PC-3 (cell line): ENCODE results near the gene NFKBIL1. TPM values are rescaled to one million over a fixed set of nuclear protein-coding genes. Genes with fewer than 3 reads are reported as not detected.
"Not testable (repeated sequence)": the region's sequence is repeated elsewhere in the genome, so short reads cannot be mapped to it uniquely, and the experiment has no call there.

Experiments used
- ATAC-seq: fragments of 200-7000 bp; cut with Tn5 transposase; 2 replicates; pipeline ENCODE4 v1.9.1; 2020; ENCODE audit warnings: mild to moderate bottlenecking, moderate library complexity
- Bru-seq: library from RNA; stranded (reverse); fragments of 400-500 nt; gene quantifications from one replicate; lab custom pipeline; 2021; lab: Mats Ljungman, UMichigan
- BruChase-seq, 2 experiments: library from RNA; stranded (reverse); fragments of 400-500 nt; gene quantifications; one replicate each; lab custom pipeline; 2021; lab: Mats Ljungman, UMichigan
- BruUV-seq: library from RNA; stranded (reverse); fragments of 400-500 nt; replicated peaks from 2 replicates; lab custom pipeline; 2021; lab: Mats Ljungman, UMichigan
- CTCF ChIA-PET: fragments of 300-600 bp; sonication (Branson Sonifier 250); formaldehyde crosslinking; loops from one replicate; lab custom pipeline; 2022; ENCODE audit warnings: antibody characterized with exemption; lab: Charles Lee
- POLR2A ChIA-PET: fragments of 300-600 bp; sonication (Branson Sonifier 250); formaldehyde crosslinking; loops from one replicate; lab custom pipeline; 2022; ENCODE audit warnings: antibody characterized with exemption; ENCODE audit not compliant: unreplicated experiment; lab: Charles Lee
- DNase-seq: peaks from one replicate; pipeline ENCODE4 v3.0.0-alpha.2; 2015
- H2AFZ ChIP-seq: fragments of 300-600 bp; sonication (generic); 2 replicates; pipeline ENCODE4 v1.6.0; 2016; ENCODE audit warnings: antibody characterized with exemption, low read length
- H3F3A ChIP-seq: fragments of 300-600 bp; sonication (generic); one replicate; pipeline ENCODE4 v1.6.0; 2017; ENCODE audit warnings: antibody characterized with exemption, low read length, control low read depth, mild to moderate bottlenecking; ENCODE audit not compliant: unreplicated experiment
- H3K27ac ChIP-seq: fragments of 300-600 bp; sonication (generic); 2 replicates; pipeline ENCODE4 v1.5.1; 2016; ENCODE audit warnings: mild to moderate bottlenecking, low read length
- H3K27me3 ChIP-seq: fragments of 300-600 bp; sonication (generic); 2 replicates; pipeline ENCODE4 v1.6.1; 2016; ENCODE audit warnings: low read length, mixed read lengths
- H3K36me3 ChIP-seq: fragments of 300-600 bp; sonication (generic); 2 replicates; pipeline ENCODE4 v1.6.1; 2016; ENCODE audit warnings: low read depth, mixed run types, low read length, mixed read lengths
- H3K4me1 ChIP-seq: fragments of 300-600 bp; sonication (generic); 2 replicates; pipeline ENCODE4 v1.5.1; 2016; ENCODE audit warnings: low read length; ENCODE audit not compliant: insufficient read depth
- H3K4me2 ChIP-seq: fragments of 300-600 bp; sonication (generic); 2 replicates; pipeline ENCODE4 v1.6.0; 2016; ENCODE audit warnings: low read length
- H3K4me3 ChIP-seq: fragments of 300-600 bp; sonication (generic); 2 replicates; pipeline ENCODE4 v1.5.1; 2016; ENCODE audit warnings: mild to moderate bottlenecking, low read length, mixed read lengths
- H3K79me2 ChIP-seq: fragments of 300-600 bp; sonication (generic); 2 replicates; pipeline ENCODE4 v1.6.1; 2017; ENCODE audit warnings: low read length, mixed read lengths
- H3K9ac ChIP-seq: fragments of 300-600 bp; sonication (generic); 2 replicates; pipeline ENCODE4 v1.6.0; 2016; ENCODE audit warnings: mild to moderate bottlenecking, low read length
- H3K9me2 ChIP-seq: fragments of 300-600 bp; sonication (generic); replicated peaks from 2 replicates; pipeline ENCODE4 v1.6.1; 2016; ENCODE audit warnings: mixed run types, low read length, mixed read lengths
- H3K9me3 ChIP-seq: fragments of 300-600 bp; sonication (generic); 2 replicates; pipeline ENCODE4 v1.6.1; 2016; ENCODE audit warnings: low read length, mixed read lengths
- H4K20me1 ChIP-seq: fragments of 300-600 bp; sonication (generic); 2 replicates; pipeline ENCODE4 v1.6.1; 2016; ENCODE audit warnings: low read length, mixed read lengths
- EZH2 ChIP-seq: fragments of 300-600 bp; sonication (generic); IDR thresholded peaks from one replicate; pipeline ENCODE4 v1.6.1; 2017; ENCODE audit warnings: antibody characterized with exemption, mild to moderate bottlenecking, low read length; ENCODE audit not compliant: unreplicated experiment
- EZH2phosphoT487 ChIP-seq: fragments of 300-600 bp; sonication (generic); IDR thresholded peaks from 2 replicates; pipeline ENCODE4 v1.6.1; 2018; ENCODE audit warnings: mild to moderate bottlenecking, antibody characterized with exemption, low read length, borderline replicate concordance
- intact Hi-C: fragments of 100-400 bp; cut with micrococcal nuclease; formaldehyde crosslinking; loops from 2 replicates; pipeline ENCODE4 v1.9.0; 2023
- long read RNA-seq: library from polyadenylated mRNA; unstranded; transcript quantifications from one replicate; pipeline ENCODE4 v2.0.0, GENCODE V29; 2021; ENCODE audit not compliant: unreplicated experiment
- total RNA-seq: library from RNA; depleted of rRNA; stranded (reverse); fragments of >200 nt; gene quantifications from 2 replicates; pipeline ENCODE4 v1.2.3, GENCODE V29; 2014; rRNA removed
- TF ChIP-seq, protein P1 (sequence below): fragments of 300-600 bp; sonication (generic); conservative IDR thresholded peaks from 2 replicates; pipeline ENCODE4 v1.5.1; 2017; ENCODE audit warnings: antibody characterized with exemption, low read depth, mild to moderate bottlenecking, low read length

The NFKBIL1 gene
- total RNA-seq = 38.2 and 46.9 TPM in 2 replicates
- Bru-seq, nascent RNA = percentile 74 among the genes with signal in this experiment
- percentile 80 among the genes with signal in this experiment for BruChase-seq, experiment 1, labeled RNA remaining after a 6-hour chase
- percentile 79 among the genes with signal in this experiment for BruChase-seq, experiment 2, labeled RNA remaining after a 2-hour chase
- long read RNA-seq, transcript NFKBIL1-203 (4 exons, 1,478 nt) = major isoform, 37 of 65 reads
- long read RNA-seq, partial matches to known transcripts = 19 of 65 reads
- long read RNA-seq, other reads (novel, unspliced or antisense) = 3 of 65 reads

- Histone ChIP-seq H3K79me2 (peaks cover 33% of the 10 kb centered on the region), H3K27ac (peak within 1 kb of the TSS; percentile 41), H3K27me3 (no peaks in the 10 kb centered on the region), H3K9ac (peak within 1 kb of the TSS; percentile 97), H3K4me2 (peak within 1 kb of the TSS; percentile 96), H3K4me1 (peaks cover 20% of the 10 kb centered on the region), H4K20me1 (no peaks in the 10 kb centered on the region), H3K4me3 (peak within 1 kb of the TSS; percentile 76), H2AFZ (peak within 1 kb of the TSS; percentile 82), H3K9me3 (no peaks in the 10 kb centered on the region), H3K36me3 (peaks cover 8% of the 10 kb centered on the region; the same call in 1 of the 2 replicates), H3K9me2 (no peaks in the 10 kb centered on the region), H3F3A (no peaks in the 10 kb centered on the region)
- BruUV-seq = no TSS peak
- ChIA-PET POLR2A (interaction anchor here (0.6 to 0.7 kb wide), 2 partner anchors 85 to 1427 kb away, joined by 3 read pairs; no protein-coding TSS in a partner anchor), CTCF (interaction anchor here (0.6 to 2.1 kb wide), 3 partner anchors 51 to 278 kb away, joined by 3 to 9 read pairs (median 4); no protein-coding TSS in a partner anchor)
- ATAC-seq = peak; percentile 81
- intact Hi-C loops = loop anchor here (1.0 to 5.0 kb wide), 3 partner anchors 51 to 120 kb away; partner anchors contain the start of genes CSNK2B and LY6G5B
- peak; percentile 95 for DNase-seq
- TF ChIP-seq EZH2 (no peak), EZH2phosphoT487 (no peak)
- TF ChIP-seq, protein P1, sequence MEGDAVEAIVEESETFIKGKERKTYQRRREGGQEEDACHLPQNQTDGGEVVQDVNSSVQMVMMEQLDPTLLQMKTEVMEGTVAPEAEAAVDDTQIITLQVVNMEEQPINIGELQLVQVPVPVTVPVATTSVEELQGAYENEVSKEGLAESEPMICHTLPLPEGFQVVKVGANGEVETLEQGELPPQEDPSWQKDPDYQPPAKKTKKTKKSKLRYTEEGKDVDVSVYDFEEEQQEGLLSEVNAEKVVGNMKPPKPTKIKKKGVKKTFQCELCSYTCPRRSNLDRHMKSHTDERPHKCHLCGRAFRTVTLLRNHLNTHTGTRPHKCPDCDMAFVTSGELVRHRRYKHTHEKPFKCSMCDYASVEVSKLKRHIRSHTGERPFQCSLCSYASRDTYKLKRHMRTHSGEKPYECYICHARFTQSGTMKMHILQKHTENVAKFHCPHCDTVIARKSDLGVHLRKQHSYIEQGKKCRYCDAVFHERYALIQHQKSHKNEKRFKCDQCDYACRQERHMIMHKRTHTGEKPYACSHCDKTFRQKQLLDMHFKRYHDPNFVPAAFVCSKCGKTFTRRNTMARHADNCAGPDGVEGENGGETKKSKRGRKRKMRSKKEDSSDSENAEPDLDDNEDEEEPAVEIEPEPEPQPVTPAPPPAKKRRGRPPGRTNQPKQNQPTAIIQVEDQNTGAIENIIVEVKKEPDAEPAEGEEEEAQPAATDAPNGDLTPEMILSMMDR = no peak
Observed at GRCh38 chr6:31546958-31547726, at the start of gene NFKBIL1. TSS of gene NFKBIL1 (plus strand) at chr6:31547608. CDS start at chr6:31547695, 87 bp downstream.

DNA sequence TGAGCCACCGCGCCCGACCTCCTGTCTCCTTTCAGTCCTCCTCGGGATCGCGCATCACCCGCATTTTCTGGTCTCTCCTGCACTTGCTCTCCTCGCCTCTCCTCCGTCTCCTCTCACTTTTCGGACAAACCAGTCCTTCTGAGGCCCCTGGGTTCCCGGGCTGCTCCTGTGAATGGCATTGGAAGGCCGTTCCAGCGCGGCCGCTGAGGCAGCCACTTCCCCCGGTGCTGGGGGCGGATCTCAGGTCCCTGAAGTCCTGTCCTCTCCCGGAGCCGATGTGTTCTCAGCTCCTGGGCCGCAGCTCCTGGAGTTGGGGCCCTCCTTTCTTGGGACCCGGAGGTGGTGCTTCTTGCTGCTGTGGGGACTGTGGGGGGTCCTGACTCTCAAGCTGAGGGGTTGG, 48.7 kb upstream of the NFKBIL1 start:
- no peaks in the 10 kb centered on the region for H3F3A ChIP-seq
- DNase-seq (peak; percentile 31), ATAC-seq (no peak)
- H3K79me2 ChIP-seq = peaks cover 83% of the 10 kb centered on the region
- peak overlapping the region; percentile 53; the same call in 1 of the 2 replicates for H2AFZ ChIP-seq
- TF ChIP-seq EZH2phosphoT487 = no peak
- TF ChIP-seq EZH2 = no peak
- TF ChIP-seq, protein P1 = no peak
- H3K9me3 ChIP-seq = no peaks in the 10 kb centered on the region
- peaks cover 24% of the 10 kb centered on the region; the same call in 1 of the 2 replicates for H4K20me1 ChIP-seq
- POLR2A ChIA-PET = interaction anchor here (0.6 to 0.7 kb wide), 2 partner anchors 62 to 99 kb away, joined by 3 to 5 read pairs; no protein-coding TSS in a partner anchor
- CTCF ChIA-PET = no interaction called here
- intact Hi-C loops = loop anchor here (1.0 kb wide), 1 partner anchor 44 kb away; the partner anchor contains the start of gene DDX39B
- H3K36me3 ChIP-seq = 0 out of 2 replicates have a peak, but pooled peaks cover 4% of the 10 kb centered on the region
- H3K4me1 ChIP-seq = peaks cover 28% of the 10 kb centered on the region
- H3K27ac ChIP-seq = no peak overlapping the region
- peak overlapping the region; percentile 84 for H3K4me2 ChIP-seq
- H3K9me2 ChIP-seq = no peaks in the 10 kb centered on the region
- peak overlapping the region; percentile 70 for H3K4me3 ChIP-seq
- no peaks in the 10 kb centered on the region for H3K27me3 ChIP-seq
- no TSS peak for BruUV-seq
- H3K9ac ChIP-seq = peak overlapping the region; percentile 20

- BruUV-seq, H3K27ac ChIP-seq, H3K9me3 ChIP-seq, H3K27me3 ChIP-seq, DNase-seq, H3K36me3 ChIP-seq, H3F3A ChIP-seq, intact Hi-C loops, H2AFZ ChIP-seq, ATAC-seq, CTCF ChIA-PET, H3K9ac ChIP-seq, POLR2A ChIA-PET, H3K9me2 ChIP-seq: not testable (repeated sequence)
- Histone ChIP-seq H4K20me1 (peaks cover 24% of the 10 kb centered on the region; the same call in 1 of the 2 replicates), H3K79me2 (peaks cover 84% of the 10 kb centered on the region), H3K4me3 (peak overlapping the region; percentile 70; the same call in 1 of the 2 replicates), H3K4me2 (peak overlapping the region; percentile 84), H3K4me1 (peaks cover 28% of the 10 kb centered on the region)
Observed at GRCh38 chr6:31499648-31500047, 47.8 kb upstream of the NFKBIL1 start.
